Activated CD4-positive, alpha-beta memory T cell treated with anti-CD3 and anti-CD28 coated beads for 36 hours (primary cell): ENCODE measurements around the gene C1orf226. TPM values are rescaled to one million over a fixed set of nuclear protein-coding genes. Genes with fewer than 3 reads are reported as not detected.

Experiments used
- CTCF ChIA-PET: fragments of 350-600 bp; sonication (Branson Sonifier 250); formaldehyde crosslinking; loops from one replicate; lab custom pipeline; 2021; ENCODE audit warnings: antibody characterized with exemption, inconsistent platforms; lab: Charles Lee
- POLR2A ChIA-PET: fragments of 350-600 bp; sonication (Branson Sonifier 250); formaldehyde crosslinking; loops from one replicate; lab custom pipeline; 2021; ENCODE audit warnings: antibody characterized with exemption; lab: Charles Lee
- DNase-seq: peaks from one replicate; pipeline ENCODE4 v3.0.0-alpha.2; 2020
- H3K27ac Mint-ChIP-seq: one replicate; pipeline ENCODE4 v1.8.0; 2021; ENCODE audit warnings: mixed read lengths
- H3K27me3 Mint-ChIP-seq: one replicate; pipeline ENCODE4 v1.8.0; 2021; ENCODE audit warnings: mixed read lengths
- H3K36me3 Mint-ChIP-seq: one replicate; pipeline ENCODE4 v1.8.0; 2021; ENCODE audit warnings: mixed read lengths
- H3K4me1 Mint-ChIP-seq: one replicate; pipeline ENCODE4 v1.8.0; 2021; ENCODE audit warnings: low read depth, mixed read lengths
- H3K4me3 Mint-ChIP-seq: one replicate; pipeline ENCODE4 v1.8.0; 2021; ENCODE audit warnings: mild to moderate bottlenecking, mixed read lengths
- H3K9me3 Mint-ChIP-seq: one replicate; pipeline ENCODE4 v1.8.0; 2021; ENCODE audit warnings: mixed read lengths
- intact Hi-C: fragments of 100-400 bp; cut with micrococcal nuclease; formaldehyde crosslinking; loops from one replicate; pipeline ENCODE4 v1.15.1; 2023
- total RNA-seq, 2 experiments: library from RNA; stranded (reverse); gene quantifications; one replicate each; pipeline ENCODE4 v1.2.3, GENCODE V29; 2021

C1orf226 gene
- total RNA-seq, 2 experiments from 2014 or later = 0.10 to 0.12 TPM

DNA sequence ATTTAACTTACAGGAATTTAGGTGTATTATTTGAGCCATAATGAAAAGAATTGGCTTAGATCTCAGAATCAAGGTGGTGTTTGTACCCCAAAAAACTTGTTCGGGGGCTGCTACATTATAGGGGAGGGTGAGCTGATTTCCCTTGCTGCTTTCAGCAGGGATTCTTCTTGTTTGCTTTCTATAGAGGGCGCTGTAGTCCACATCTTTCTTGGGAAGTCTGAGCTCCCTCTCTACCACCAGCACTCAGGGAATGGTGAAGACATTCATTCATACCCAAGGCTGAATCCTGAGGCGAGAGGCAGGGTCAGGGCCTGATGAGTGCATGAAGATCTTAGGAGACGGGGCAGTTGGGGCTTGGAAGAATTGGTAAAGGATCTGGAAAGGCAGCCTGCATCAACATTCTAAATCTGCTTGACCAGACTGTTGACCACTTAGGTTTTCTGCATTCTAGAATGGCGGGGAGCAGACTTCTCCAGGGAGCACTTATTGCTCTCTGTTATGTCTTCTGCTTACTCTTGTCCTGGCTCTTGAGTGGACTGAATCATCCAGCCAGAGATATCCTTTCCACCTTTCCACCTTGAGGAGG is 23.8 kb upstream of the C1orf226 start:
- POLR2A ChIA-PET = no interaction called here
- H3K9me3 Mint-ChIP-seq = no peaks in the 10 kb centered on the region
- CTCF ChIA-PET = interaction anchor here (0.6 to 1.0 kb wide), 3 partner anchors 34 to 301 kb away, joined by 3 to 4 read pairs (median 3); no protein-coding TSS in a partner anchor
- no peaks in the 10 kb centered on the region for H3K36me3 Mint-ChIP-seq
- H3K27ac Mint-ChIP-seq = no peak overlapping the region
- peaks cover 7% of the 10 kb centered on the region for H3K27me3 Mint-ChIP-seq
- no peak for DNase-seq
- no peak overlapping the region for H3K4me3 Mint-ChIP-seq
- no peaks in the 10 kb centered on the region for H3K4me1 Mint-ChIP-seq
- intact Hi-C loops = loop anchor here (1.0 kb wide), 1 partner anchor 35 kb away; no protein-coding TSS in a partner anchor

DNA sequence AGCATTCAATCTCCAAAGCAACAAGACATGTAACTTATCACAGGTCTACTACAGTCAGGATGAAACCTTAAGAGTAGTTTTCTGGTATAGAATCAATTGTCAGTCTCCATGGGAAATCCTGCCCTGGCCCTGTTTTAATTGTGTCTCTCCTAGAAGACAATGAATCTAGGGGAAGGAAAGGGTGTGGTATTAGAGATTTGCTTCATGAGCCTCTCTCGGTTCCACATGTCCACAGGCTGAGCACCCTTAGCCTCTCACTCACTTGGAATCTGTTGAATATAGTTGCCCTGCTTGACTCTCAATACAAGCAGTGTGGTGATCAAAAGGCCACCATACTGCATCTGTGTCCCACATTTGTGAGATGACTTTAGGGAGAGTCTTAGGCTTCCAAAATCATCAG is 22.6 kb upstream of the C1orf226 start:
- H3K4me3 Mint-ChIP-seq = no peak overlapping the region
- no peaks in the 10 kb centered on the region for H3K9me3 Mint-ChIP-seq
- H3K27me3 Mint-ChIP-seq = peaks cover 4% of the 10 kb centered on the region
- no peaks in the 10 kb centered on the region for H3K4me1 Mint-ChIP-seq
- intact Hi-C loops = no loop called here
- H3K27ac Mint-ChIP-seq = no peak overlapping the region
- CTCF ChIA-PET = interaction anchor here (0.6 kb wide), 1 partner anchor 10 kb away, joined by 3 read pairs; no protein-coding TSS in a partner anchor
- DNase-seq = no peak
- POLR2A ChIA-PET = no interaction called here
- H3K36me3 Mint-ChIP-seq = no peaks in the 10 kb centered on the region

DNA sequence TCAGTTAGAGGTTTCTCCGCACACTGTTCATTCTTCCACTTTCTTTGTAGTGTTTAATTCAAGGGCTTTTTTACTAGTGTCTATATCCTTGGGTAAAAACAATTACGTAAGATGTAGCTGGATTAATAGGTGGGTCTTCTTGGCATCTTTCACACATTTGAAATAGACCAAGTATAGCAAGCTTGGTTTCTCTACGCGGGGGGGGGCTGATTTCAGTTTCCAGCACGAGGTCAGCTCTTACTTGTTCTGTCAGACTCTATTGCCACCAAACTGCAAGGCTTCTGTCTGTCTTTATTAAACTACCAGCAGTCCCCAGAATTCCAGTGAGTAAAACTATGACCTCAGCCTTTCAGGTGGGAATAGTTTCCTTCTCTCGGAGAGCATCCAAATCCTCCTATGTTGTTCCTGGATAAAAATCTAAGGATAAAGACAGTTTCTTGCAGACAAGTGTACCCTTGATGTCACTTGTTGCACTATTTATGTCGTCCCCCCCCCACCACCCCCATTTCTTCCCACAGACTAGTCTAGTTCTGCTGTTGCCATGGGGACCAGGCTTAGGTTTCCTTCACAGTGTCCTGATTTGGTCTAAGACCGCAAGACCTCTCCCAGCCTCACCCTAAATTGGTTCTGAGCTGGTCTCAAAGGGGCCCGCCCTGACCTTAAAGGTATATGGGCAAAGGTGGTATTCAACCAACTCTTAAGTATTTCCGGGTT is 21.8 kb upstream of the C1orf226 start:
- no peaks in the 10 kb centered on the region for H3K36me3 Mint-ChIP-seq
- no peak for DNase-seq
- intact Hi-C loops = no loop called here
- no peak overlapping the region for H3K4me3 Mint-ChIP-seq
- H3K9me3 Mint-ChIP-seq = no peaks in the 10 kb centered on the region
- POLR2A ChIA-PET = no interaction called here
- peaks cover 4% of the 10 kb centered on the region for H3K27me3 Mint-ChIP-seq
- H3K4me1 Mint-ChIP-seq = no peaks in the 10 kb centered on the region
- H3K27ac Mint-ChIP-seq = no peak overlapping the region
- CTCF ChIA-PET = interaction anchor here (0.6 kb wide), 1 partner anchor 11 kb away, joined by 3 read pairs; no protein-coding TSS in a partner anchor

DNA sequence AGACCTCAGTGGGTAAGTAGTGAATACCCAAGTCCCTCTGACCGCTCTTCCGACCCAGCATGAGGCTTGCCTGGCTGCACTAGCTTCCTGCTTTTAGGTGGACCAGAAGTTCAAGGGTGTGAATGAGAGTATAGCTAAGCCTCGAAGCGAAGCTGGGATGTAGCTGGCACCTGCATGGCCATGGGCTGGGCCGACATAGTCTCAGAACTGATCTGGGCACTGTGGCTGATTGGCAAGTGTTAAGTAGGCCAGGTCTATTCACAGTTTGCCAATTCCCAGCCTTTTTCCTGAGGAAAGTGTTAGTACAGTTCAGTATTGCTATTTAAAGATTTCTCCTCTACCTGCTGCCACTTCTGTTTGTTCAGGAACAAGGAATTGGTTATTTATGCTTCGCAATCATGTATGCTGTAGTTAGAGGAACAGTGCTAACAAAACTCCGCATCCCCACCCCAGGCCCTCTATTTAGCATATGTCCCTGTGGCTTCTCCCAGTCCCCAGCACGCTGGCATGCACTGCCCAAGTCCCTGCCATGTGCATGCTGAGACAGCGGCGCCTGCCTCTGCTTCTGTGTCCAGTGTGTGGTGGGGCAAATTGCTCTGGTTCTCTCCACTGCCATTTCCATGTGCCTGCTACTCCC is 21.2 kb upstream of the C1orf226 start:
- no peak overlapping the region for H3K27ac Mint-ChIP-seq

DNA sequence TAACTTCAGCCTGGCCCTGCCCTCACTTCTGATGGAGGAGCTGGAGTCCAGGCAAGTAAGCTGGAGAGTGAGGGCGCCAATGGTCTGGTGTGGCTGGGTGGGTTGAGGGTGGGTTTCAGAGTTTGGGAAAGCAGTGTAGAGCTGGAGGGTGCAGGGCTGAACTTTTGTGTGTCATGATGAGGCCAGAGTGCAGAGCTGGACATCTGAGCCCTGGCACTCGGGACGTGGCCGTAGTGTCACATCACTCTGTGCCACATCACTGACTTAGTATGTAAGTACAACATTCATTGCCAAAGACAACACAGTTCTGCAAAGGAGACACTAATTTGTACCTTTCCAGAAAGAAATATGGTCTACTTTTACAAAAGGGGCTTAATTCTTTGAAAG is 20.7 kb upstream of the C1orf226 start:
- ChIA-PET POLR2A (no interaction called here), CTCF (no interaction called here)
- no peaks in the 10 kb centered on the region for H3K9me3 Mint-ChIP-seq
- no peak overlapping the region for H3K27ac Mint-ChIP-seq
- DNase-seq = no peak
- H3K4me3 Mint-ChIP-seq = no peak overlapping the region
- no peaks in the 10 kb centered on the region for H3K36me3 Mint-ChIP-seq
- peaks cover 4% of the 10 kb centered on the region for H3K27me3 Mint-ChIP-seq
- no peaks in the 10 kb centered on the region for H3K4me1 Mint-ChIP-seq
- intact Hi-C loops = no loop called here

More for the DNA sequence above, 21.2 kb upstream of the C1orf226 start:
- intact Hi-C loops = no loop called here
- H3K4me1 Mint-ChIP-seq = no peaks in the 10 kb centered on the region
- H3K36me3 Mint-ChIP-seq = no peaks in the 10 kb centered on the region
- ChIA-PET POLR2A (no interaction called here), CTCF (no interaction called here)
- H3K27me3 Mint-ChIP-seq = peaks cover 4% of the 10 kb centered on the region
- DNase-seq = no peak
- no peaks in the 10 kb centered on the region for H3K9me3 Mint-ChIP-seq
- no peak overlapping the region for H3K4me3 Mint-ChIP-seq

DNA sequence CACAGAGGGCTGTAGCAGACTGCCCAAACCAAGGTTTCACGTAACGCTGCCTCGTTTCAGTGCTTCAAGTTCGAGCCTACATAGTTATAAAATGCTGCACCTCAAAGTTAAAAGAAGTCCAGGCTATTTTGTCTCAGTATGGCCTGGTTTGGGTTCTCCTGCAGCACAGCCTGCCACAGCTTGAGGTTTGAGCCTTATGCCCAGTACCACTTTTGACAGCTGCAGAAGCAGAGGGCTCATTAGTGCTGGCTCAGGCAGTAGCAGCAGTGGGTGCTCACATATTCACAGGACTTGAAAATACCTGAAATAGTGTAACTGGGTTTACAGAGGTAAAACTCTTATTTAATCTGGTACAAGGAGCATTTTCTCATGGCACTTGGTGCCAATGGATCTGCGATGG is 20.2 kb upstream of the C1orf226 start:
- no peaks in the 10 kb centered on the region for H3K4me1 Mint-ChIP-seq
- CTCF ChIA-PET = no interaction called here
- no peaks in the 10 kb centered on the region for H3K36me3 Mint-ChIP-seq
- intact Hi-C loops = no loop called here
- no peaks in the 10 kb centered on the region for H3K9me3 Mint-ChIP-seq
- peaks cover 4% of the 10 kb centered on the region for H3K27me3 Mint-ChIP-seq
- H3K27ac Mint-ChIP-seq = no peak overlapping the region
- no peak for DNase-seq
- POLR2A ChIA-PET = no interaction called here
- no peak overlapping the region for H3K4me3 Mint-ChIP-seq

DNA sequence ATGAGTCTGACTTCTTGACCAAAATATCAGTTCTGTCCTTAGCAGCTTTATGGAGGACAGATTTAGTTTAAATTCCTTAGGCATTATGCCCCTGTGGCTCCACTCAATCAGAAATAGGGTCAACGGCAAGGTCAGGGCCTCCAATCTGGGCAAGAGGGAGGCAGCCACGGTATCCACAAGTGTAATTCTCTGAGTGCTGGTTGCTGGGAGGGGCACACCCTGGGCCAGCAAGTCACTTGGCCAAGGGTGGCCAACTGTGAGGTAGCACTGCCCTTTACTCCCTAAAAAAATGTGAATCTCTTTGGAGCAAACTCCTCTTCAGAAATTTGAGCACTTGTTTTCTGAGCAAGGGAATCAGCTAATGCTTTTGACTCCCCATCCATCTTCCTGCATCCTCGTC is 17.7 kb upstream of the C1orf226 start:
- DNase-seq = no peak
- intact Hi-C loops = no loop called here
- H3K4me1 Mint-ChIP-seq = no peaks in the 10 kb centered on the region
- H3K9me3 Mint-ChIP-seq = no peaks in the 10 kb centered on the region
- CTCF ChIA-PET = no interaction called here
- no peak overlapping the region for H3K4me3 Mint-ChIP-seq
- no peaks in the 10 kb centered on the region for H3K36me3 Mint-ChIP-seq
- no peaks in the 10 kb centered on the region for H3K27me3 Mint-ChIP-seq
- H3K27ac Mint-ChIP-seq = no peak overlapping the region
- POLR2A ChIA-PET = no interaction called here

DNA sequence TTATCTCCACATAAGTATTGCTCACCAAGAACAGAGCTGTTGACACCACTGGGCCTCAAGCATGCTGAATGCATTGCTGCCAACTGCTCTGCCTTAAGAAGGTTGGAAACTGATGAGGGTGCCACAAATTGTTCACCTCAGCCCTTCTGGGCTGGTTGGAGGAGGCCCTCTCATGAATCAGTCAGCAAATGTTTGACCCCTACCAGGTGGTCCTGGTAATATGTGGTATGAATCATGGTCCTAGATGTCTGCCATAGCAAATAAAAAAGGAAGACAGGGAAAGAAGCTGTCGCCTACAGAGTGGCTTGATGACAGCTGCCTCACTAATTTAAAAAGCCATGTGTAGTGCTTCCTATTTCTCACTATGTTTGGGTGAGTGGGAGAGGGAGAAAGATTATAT is 17.0 kb upstream of the C1orf226 start:
- Mint-ChIP-seq H3K27me3 (no peaks in the 10 kb centered on the region), H3K4me1 (no peaks in the 10 kb centered on the region), H3K27ac (no peak overlapping the region), H3K36me3 (no peaks in the 10 kb centered on the region), H3K9me3 (no peaks in the 10 kb centered on the region), H3K4me3 (no peak overlapping the region)
- intact Hi-C loops = no loop called here
- ChIA-PET CTCF (no interaction called here), POLR2A (no interaction called here)
- DNase-seq = no peak

DNA sequence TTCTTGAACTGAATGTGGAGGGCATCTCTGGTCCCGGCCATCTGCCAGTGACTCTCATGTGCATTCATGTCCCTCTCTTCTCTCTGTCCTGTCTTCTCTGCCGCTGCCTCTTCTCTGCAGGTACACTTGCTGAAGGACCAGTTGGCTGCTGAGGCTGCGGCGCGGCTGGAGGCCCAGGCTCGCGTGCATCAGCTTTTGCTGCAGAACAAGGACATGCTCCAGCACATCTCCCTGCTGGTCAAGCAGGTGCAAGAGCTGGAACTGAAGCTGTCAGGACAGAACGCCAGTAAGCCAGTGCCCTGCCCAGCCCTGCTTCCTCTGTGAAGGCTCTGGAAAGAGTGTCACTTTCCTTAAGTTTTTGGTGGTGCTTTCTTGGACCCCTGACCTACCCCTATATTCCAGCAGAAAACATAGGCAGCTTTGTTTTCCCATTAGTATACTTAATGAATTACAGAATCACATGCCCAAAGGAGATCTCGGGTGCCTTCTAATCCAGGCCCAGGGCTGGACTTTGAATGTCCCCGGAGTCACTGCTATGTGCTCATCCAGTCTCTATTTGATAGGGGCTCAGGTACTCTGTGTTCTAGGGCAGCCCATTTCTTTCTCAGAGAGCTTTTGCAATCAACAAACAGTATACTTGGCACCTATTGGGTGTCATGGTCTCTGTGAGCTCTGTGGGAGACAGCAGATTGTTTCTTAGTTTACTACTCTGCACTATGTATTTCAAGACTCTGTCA is 16.1 kb upstream of the C1orf226 start:
- H3K4me1 Mint-ChIP-seq = no peaks in the 10 kb centered on the region
- no peaks in the 10 kb centered on the region for H3K27me3 Mint-ChIP-seq
- CTCF ChIA-PET = interaction anchor here (1.0 kb wide), 1 partner anchor 309 kb away, joined by 4 read pairs; no protein-coding TSS in a partner anchor

DNA sequence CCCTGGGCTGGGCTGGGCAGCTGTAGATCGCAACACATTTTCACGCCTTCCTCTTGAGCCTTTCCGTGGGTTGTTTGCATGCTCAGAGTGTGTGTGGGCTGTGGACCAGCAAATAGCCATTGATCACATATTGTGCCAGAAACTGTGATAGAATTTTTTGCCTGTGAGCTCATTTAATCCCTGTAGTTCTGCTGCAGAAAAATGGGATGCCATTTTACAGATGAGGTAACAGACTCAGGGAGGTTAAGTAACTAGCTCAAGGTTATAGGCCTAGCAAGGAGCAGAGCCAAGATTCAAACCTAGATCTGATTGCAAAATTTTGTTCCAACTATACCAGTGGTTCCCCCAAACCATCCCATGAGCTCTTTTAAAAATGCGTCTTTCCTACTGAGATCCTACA is 15.4 kb upstream of the C1orf226 start:
- no peaks in the 10 kb centered on the region for H3K4me1 Mint-ChIP-seq
- no peak overlapping the region for H3K4me3 Mint-ChIP-seq
- intact Hi-C loops = no loop called here
- H3K27ac Mint-ChIP-seq = no peak overlapping the region
- ChIA-PET POLR2A (no interaction called here), CTCF (interaction anchor here (1.0 kb wide), 1 partner anchor 310 kb away, joined by 4 read pairs; no protein-coding TSS in a partner anchor)
- no peaks in the 10 kb centered on the region for H3K36me3 Mint-ChIP-seq
- no peaks in the 10 kb centered on the region for H3K27me3 Mint-ChIP-seq
- no peak for DNase-seq
- H3K9me3 Mint-ChIP-seq = no peaks in the 10 kb centered on the region

More for the DNA sequence above, 16.1 kb upstream of the C1orf226 start:
- POLR2A ChIA-PET = no interaction called here
- DNase-seq = no peak
- no peak overlapping the region for H3K27ac Mint-ChIP-seq
- no peaks in the 10 kb centered on the region for H3K36me3 Mint-ChIP-seq
- H3K4me3 Mint-ChIP-seq = no peak overlapping the region
- H3K9me3 Mint-ChIP-seq = no peaks in the 10 kb centered on the region
- intact Hi-C loops = no loop called here

DNA sequence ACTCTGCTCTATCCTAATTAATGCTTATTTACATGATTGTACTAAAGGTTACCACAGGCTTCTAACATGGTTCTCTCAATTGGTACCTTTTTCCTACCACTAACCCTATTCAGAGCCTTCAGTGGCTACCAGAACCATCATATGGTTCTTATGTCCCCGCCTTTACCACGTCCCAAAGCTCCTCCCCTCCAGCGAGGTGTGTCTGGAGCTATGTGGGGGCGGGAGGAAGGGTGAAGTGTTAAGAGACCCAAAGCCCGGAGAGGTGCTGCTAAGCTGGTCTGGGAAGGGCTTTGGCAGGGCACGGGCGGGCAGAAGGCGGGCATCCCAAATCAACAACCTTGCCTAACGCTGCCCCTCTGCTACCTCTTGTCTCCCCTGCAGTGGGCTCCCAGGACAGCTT is 14.9 kb upstream of the C1orf226 start:
- intact Hi-C loops = no loop called here
- Mint-ChIP-seq H3K4me3 (peak overlapping the region; percentile 11), H3K9me3 (no peaks in the 10 kb centered on the region), H3K27me3 (no peaks in the 10 kb centered on the region), H3K36me3 (no peaks in the 10 kb centered on the region), H3K27ac (no peak overlapping the region), H3K4me1 (no peaks in the 10 kb centered on the region)
- no peak for DNase-seq
- CTCF ChIA-PET = no interaction called here
- POLR2A ChIA-PET = no interaction called here

DNA sequence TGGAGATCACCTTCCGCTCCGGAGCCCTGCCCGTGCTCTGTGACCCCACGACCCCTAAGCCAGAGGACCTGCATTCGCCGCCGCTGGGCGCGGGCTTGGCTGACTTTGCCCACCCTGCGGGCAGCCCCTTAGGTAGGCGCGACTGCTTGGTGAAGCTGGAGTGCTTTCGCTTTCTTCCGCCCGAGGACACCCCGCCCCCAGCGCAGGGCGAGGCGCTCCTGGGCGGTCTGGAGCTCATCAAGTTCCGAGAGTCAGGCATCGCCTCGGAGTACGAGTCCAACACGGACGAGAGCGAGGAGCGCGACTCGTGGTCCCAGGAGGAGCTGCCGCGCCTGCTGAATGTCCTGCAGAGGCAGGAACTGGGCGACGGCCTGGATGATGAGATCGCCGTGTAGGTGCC is 14.5 kb upstream of the C1orf226 start:
- CTCF ChIA-PET = no interaction called here
- Mint-ChIP-seq H3K27me3 (no peaks in the 10 kb centered on the region), H3K36me3 (no peaks in the 10 kb centered on the region), H3K9me3 (no peaks in the 10 kb centered on the region), H3K27ac (no peak overlapping the region), H3K4me3 (peak overlapping the region; percentile 11), H3K4me1 (no peaks in the 10 kb centered on the region)
- no peak for DNase-seq
- intact Hi-C loops = no loop called here
- POLR2A ChIA-PET = no interaction called here
